ENCODE data around the gene NHSL2. TPM values are rescaled to one million over a fixed set of nuclear protein-coding genes. Genes with fewer than 3 reads are reported as not detected.

The NHSL2 gene
- total RNA-seq, 4 donors from 2014 or later: 1.6 to 6.0 (median 3.6) TPM

DNA sequence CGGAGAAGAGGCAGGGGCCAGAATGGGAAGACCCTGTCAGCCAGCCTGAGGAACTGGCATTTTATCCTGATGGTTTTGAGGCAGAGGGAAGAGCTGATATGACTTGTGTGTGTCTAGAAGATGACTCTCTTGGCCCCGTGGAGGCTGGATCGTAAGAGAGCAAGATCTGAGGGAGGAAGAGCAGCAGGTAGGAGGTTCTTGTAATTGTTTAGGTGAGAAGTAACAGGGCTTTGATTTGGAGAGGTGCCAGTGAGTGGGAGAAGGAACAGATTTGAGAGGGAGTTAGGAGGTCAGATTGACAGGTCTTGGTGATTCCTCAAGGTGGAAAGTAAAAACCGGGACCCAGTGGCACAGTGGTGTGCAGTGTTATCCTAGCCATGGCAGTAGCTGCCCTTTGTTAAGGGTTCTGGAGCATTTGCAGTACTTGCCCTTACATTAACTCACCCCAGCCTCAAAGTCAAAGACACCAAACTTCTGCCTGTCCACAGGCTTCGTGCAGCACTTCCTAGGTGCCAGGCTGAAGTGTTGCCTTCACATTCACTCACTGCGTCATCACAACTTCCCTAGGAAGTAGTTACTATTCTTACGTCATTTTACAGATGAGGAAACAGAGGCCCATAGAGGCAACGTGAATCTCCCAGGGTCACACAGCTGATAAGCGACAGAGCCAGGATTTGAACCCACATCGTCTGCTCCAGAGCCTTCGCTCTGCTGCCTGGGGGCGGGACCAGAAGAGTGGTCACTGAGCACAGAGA lies 197.4 kb downstream of the NHSL2 start:
- TF ChIP-seq POLR2AphosphoS5 (IDR thresholded peaks at IDR 0.05) (no peak), POLR2A (IDR thresholded peaks at IDR 0.05) (no peak), EP300 (IDR thresholded peaks at IDR 0.05; ENCODE audit: low read depth) (no peak)
- TF ChIP-seq, protein P1, sequence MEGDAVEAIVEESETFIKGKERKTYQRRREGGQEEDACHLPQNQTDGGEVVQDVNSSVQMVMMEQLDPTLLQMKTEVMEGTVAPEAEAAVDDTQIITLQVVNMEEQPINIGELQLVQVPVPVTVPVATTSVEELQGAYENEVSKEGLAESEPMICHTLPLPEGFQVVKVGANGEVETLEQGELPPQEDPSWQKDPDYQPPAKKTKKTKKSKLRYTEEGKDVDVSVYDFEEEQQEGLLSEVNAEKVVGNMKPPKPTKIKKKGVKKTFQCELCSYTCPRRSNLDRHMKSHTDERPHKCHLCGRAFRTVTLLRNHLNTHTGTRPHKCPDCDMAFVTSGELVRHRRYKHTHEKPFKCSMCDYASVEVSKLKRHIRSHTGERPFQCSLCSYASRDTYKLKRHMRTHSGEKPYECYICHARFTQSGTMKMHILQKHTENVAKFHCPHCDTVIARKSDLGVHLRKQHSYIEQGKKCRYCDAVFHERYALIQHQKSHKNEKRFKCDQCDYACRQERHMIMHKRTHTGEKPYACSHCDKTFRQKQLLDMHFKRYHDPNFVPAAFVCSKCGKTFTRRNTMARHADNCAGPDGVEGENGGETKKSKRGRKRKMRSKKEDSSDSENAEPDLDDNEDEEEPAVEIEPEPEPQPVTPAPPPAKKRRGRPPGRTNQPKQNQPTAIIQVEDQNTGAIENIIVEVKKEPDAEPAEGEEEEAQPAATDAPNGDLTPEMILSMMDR (IDR thresholded peaks at IDR 0.05): no peak
- Histone ChIP-seq H3K4me1 (no peaks in the 10 kb centered on the region), H3K27me3 (no peaks in the 10 kb centered on the region), H3K4me3 (no peak overlapping the region), H3K27ac (no peak overlapping the region), H3K36me3 (no peaks in the 10 kb centered on the region), H3K9me3 (no peaks in the 10 kb centered on the region)
- intact Hi-C loops (cut with DNase I; ENCODE audit: low total_unique reads) (no loop called here), in situ Hi-C loops (cut with MboI; ENCODE audit: low pct_ligation_motif_present in 1 of 4, low pct_unique_long_range_greater_than_20kb in 1 of 4, low sequenced_read_pairs in 3 of 4) (no loop called here)
- WGBS, 2 donors (ENCODE audit: low coverage in 1 of 2): 66 to 81% methylated on average over 2 to 12 of the region's 12 CpGs
- no peak for DNase-seq

DNA sequence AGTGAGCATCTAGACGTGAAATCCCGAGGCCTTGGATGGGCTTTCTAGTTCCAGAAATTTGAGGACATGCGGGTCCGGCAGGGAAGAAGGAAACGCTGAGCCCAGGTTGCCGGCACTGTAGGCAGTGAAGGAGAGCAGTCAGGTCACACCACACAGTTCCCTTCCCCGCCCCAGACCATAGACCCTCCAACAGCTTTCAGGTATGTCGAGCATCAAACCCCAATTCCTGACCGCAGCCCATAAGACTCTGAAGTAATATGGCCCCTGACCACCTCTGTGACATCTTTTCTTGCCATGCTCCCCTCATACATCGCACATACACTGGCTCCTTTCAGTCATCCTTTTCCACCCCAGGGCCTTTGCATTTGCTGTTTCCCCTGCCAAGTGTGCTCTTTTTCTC lies 198.0 kb downstream of the NHSL2 start:
- no peak for TF ChIP-seq POLR2A (IDR thresholded peaks at IDR 0.05)
- no peak for TF ChIP-seq POLR2AphosphoS5 (IDR thresholded peaks at IDR 0.05)
- TF ChIP-seq EP300 (IDR thresholded peaks at IDR 0.05; ENCODE audit: low read depth): no peak
- TF ChIP-seq, protein P1 (IDR thresholded peaks at IDR 0.05): no peak
- Histone ChIP-seq H3K4me1 (no peaks in the 10 kb centered on the region), H3K27ac (no peak overlapping the region), H3K9me3 (no peaks in the 10 kb centered on the region), H3K36me3 (no peaks in the 10 kb centered on the region), H3K27me3 (no peaks in the 10 kb centered on the region), H3K4me3 (no peak overlapping the region)
- in situ Hi-C loops (cut with MboI; ENCODE audit: low pct_ligation_motif_present in 1 of 4, low pct_unique_long_range_greater_than_20kb in 1 of 4, low sequenced_read_pairs in 3 of 4) (no loop called here), intact Hi-C loops (cut with DNase I; ENCODE audit: low total_unique reads) (no loop called here)
- WGBS, 2 donors (ENCODE audit: low coverage in 1 of 2): 88 to 100% methylated on average over 4 to 10 of the region's 10 CpGs
- no peak for DNase-seq

DNA sequence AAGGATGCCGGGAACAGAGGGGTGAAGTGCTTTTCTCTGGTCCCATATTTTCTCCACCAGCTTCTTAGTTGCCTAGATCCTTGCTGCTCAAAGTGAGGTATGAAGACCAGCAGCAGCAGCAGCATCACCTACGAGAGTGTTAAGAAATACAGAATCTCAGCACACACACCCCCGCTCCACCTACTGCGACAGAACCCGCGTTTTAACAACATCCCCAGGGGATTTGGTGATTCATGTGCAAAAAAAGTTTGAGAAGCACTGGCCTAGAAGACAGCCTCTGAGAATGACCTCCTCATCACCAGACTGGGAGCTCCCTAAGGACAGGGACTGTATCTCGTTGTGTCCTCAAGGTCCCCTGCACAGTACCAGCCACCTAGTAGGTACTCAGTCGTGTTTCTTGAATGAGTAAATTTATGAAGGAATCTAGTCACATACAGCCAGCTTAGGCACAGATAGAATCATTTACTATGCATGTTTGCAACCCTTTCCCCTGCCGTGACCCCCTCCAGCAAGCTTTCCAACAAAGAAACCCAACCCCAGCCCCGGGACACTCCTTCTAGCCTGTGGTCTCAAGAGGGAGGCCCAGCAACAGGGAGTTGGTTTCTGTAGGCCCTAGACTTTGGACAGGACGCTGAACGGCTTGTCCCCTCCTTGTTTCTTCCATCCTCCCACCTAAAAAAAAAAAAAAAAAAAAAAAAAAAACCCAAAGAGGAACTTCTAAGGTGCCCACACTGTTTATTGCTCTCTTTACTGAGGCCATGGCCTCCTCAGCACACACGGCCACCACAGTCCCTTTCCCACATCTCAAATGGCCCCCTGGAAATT lies 199.6 kb downstream of the NHSL2 start:
- intact Hi-C loops (cut with DNase I; ENCODE audit: low total_unique reads): no loop called here
- H3K27ac ChIP-seq: no peak overlapping the region
- no peaks in the 10 kb centered on the region for H3K36me3 ChIP-seq
- WGBS, 2 donors (ENCODE audit: low coverage in 1 of 2): 63 to 80% methylated on average over 1 to 13 of the region's 13 CpGs
- H3K9me3 ChIP-seq: no peaks in the 10 kb centered on the region
- no peaks in the 10 kb centered on the region for H3K27me3 ChIP-seq
- no peak for DNase-seq
- no peak overlapping the region for H3K4me3 ChIP-seq
- in situ Hi-C loops (cut with MboI; ENCODE audit: low pct_ligation_motif_present in 1 of 4, low pct_unique_long_range_greater_than_20kb in 1 of 4, low sequenced_read_pairs in 3 of 4): loop anchor here in 1 of 4 donors (10.0 kb wide), 1 partner anchor 105 kb away; no protein-coding TSS in a partner anchor
- no peaks in the 10 kb centered on the region for H3K4me1 ChIP-seq
- TF ChIP-seq EP300 (IDR thresholded peaks at IDR 0.05; ENCODE audit: low read depth) (no peak), POLR2AphosphoS5 (IDR thresholded peaks at IDR 0.05) (no peak), POLR2A (IDR thresholded peaks at IDR 0.05) (no peak)
- TF ChIP-seq, protein P1 (IDR thresholded peaks at IDR 0.05): no peak
